Measurements from ENCODE around the gene ADAMTS3. TPM values are rescaled to one million over a fixed set of nuclear protein-coding genes. Genes with fewer than 3 reads are reported as not detected.

ADAMTS3 gene
- total and polyA plus RNA-seq, 2 donors (not counting 3 experiments of a cell fraction or from before 2014, with no cell fraction given): 0.37 to 1.3 TPM

DNA sequence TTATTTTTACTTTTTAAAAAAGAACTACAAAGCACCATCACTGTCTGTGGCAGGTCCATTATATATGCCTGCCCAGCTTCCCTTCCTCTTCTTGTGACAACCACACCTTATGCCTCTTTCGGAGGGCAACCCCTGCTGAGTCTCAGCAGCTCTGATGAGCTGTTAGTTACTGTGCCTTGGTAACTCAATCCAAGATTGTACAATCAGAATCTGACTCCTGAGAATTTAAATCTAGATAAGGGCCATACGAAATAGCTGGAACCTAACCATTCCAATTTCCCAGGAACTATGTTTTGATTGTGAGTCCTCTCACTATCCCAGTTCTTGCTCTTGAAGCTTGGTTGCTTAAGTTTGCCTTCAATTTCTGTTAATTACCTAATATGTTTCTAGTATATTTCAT lies 61.9 kb downstream of the ADAMTS3 start:
- Histone ChIP-seq H3K4me2 (ENCODE audit: insufficient read depth, low read length) (no peak overlapping the region), H4K20me1 (replicated peaks; ENCODE audit: control insufficient read depth, extremely low read depth, insufficient read depth, low read length) (no peaks in the 10 kb centered on the region), H3K9me3 (replicated peaks; ENCODE audit: control insufficient read depth, insufficient read depth, low read length) (no peaks in the 10 kb centered on the region), H3K27ac (ENCODE audit: insufficient read depth, low read depth, low read length) (no peak overlapping the region), H3K79me2 (ENCODE audit: control insufficient read depth, insufficient read depth, low read length) (no peaks in the 10 kb centered on the region), H3K9me1 (replicated peaks; ENCODE audit: control insufficient read depth, extremely low read depth, insufficient read depth, low read length) (no peaks in the 10 kb centered on the region), H3K9ac (replicated peaks; ENCODE audit: extremely low read depth, insufficient read depth, low read length) (no peak overlapping the region), H3K4me3 (replicated peaks in 1 of 3; ENCODE audit: insufficient read depth in 1 of 3, low read depth in 1 of 3, low read length in 3 of 3) (no peak overlapping the region), H3K27me3 (ENCODE audit: control insufficient read depth in 2 of 2, insufficient read depth in 2 of 2, low read length in 2 of 2) (peaks cover 0 to 3% of the 10 kb centered on the region in 2 experiments), H3K4me1 (ENCODE audit: control insufficient read depth, extremely low read depth, insufficient read depth, low read length) (no peaks in the 10 kb centered on the region), H3K36me3 (ENCODE audit: control insufficient read depth in 2 of 2, extremely low read depth in 1 of 2, insufficient read depth in 2 of 2, low read length in 2 of 2) (no peaks in the 10 kb centered on the region), H2AFZ (ENCODE audit: low read depth, low read length) (no peak overlapping the region)
- DNase-seq (ENCODE audit: low read depth, low spot score) (no peak), FAIRE-seq (no peak)
- intact Hi-C loops (cut with micrococcal nuclease): no loop called here
- dilution Hi-C loops (cut with MboI; ENCODE audit: extremely low pct_ligation_motif_present, low sequenced_read_pairs): no loop called here
- POLR2A ChIA-PET: no interaction called here
- BruUV-seq (replicated peaks): no TSS peak
- CTCF ChIA-PET: interaction anchor here (0.7 to 3.7 kb wide), 2 partner anchors 12 to 514 kb away, joined by 3 to 72 read pairs; no protein-coding TSS in a partner anchor
- TF ChIP-seq JUN (IDR thresholded peaks at IDR 0.05; ENCODE audit: borderline replicate concordance, insufficient read depth, insufficient read length, low read depth) (no peak), FOS (IDR thresholded peaks at IDR 0.05; ENCODE audit: borderline replicate concordance, insufficient read depth, low read length) (no peak), GATA2 (IDR thresholded peaks at IDR 0.05; ENCODE audit: insufficient read depth, insufficient read length, low read depth, low read length) (no peak), POLR2AphosphoS5 (IDR thresholded peaks at IDR 0.05; ENCODE audit: insufficient read depth, low read depth, low read length) (no peak), EZH2 (IDR thresholded peaks at IDR 0.05; ENCODE audit: borderline replicate concordance, low read depth, low read length, severe bottlenecking) (no peak)
- TF ChIP-seq, protein P1, sequence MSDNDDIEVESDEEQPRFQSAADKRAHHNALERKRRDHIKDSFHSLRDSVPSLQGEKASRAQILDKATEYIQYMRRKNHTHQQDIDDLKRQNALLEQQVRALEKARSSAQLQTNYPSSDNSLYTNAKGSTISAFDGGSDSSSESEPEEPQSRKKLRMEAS (IDR thresholded peaks at IDR 0.05; ENCODE audit: insufficient read depth, insufficient read length): no peak

DNA sequence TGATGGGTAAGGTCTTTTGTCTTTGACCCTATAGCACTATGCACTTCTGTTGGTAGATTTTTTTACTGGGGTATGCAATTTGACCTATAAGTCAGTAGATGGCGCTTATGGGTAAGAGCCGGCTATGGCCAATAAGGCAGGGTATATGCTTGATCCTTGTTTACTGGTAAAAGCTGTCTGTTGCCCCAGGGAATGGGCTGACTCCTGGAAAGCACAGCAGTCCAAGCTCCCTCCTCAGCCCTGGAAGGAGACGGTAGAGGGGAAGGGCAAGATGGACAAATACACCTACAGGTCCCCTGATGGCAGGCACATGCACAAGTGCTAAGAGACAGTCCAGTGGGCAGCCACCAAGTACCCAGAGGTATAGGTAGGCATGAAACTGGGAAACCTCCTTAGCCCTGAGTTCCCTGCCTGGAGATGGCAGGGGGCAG lies 63.7 kb downstream of the ADAMTS3 start:
- no peak overlapping the region for H3K4me3 ChIP-seq (replicated peaks in 1 of 3; ENCODE audit: insufficient read depth in 1 of 3, low read depth in 1 of 3, low read length in 3 of 3)
- H4K20me1 ChIP-seq (replicated peaks; ENCODE audit: control insufficient read depth, extremely low read depth, insufficient read depth, low read length): no peaks in the 10 kb centered on the region
- no TSS peak for BruUV-seq (replicated peaks)
- peak; percentile 52 for DNase-seq (ENCODE audit: low read depth, low spot score)
- POLR2A ChIA-PET: no interaction called here
- H3K36me3 ChIP-seq (ENCODE audit: control insufficient read depth in 2 of 2, extremely low read depth in 1 of 2, insufficient read depth in 2 of 2, low read length in 2 of 2): no peaks in the 10 kb centered on the region
- H3K9ac ChIP-seq (replicated peaks; ENCODE audit: extremely low read depth, insufficient read depth, low read length): no peak overlapping the region
- TF ChIP-seq, protein P2, sequence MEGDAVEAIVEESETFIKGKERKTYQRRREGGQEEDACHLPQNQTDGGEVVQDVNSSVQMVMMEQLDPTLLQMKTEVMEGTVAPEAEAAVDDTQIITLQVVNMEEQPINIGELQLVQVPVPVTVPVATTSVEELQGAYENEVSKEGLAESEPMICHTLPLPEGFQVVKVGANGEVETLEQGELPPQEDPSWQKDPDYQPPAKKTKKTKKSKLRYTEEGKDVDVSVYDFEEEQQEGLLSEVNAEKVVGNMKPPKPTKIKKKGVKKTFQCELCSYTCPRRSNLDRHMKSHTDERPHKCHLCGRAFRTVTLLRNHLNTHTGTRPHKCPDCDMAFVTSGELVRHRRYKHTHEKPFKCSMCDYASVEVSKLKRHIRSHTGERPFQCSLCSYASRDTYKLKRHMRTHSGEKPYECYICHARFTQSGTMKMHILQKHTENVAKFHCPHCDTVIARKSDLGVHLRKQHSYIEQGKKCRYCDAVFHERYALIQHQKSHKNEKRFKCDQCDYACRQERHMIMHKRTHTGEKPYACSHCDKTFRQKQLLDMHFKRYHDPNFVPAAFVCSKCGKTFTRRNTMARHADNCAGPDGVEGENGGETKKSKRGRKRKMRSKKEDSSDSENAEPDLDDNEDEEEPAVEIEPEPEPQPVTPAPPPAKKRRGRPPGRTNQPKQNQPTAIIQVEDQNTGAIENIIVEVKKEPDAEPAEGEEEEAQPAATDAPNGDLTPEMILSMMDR (IDR thresholded peaks at IDR 0.05; ENCODE audit: extremely low read depth in 1 of 2, insufficient read depth in 1 of 2, low read depth in 1 of 2, low read length in 2 of 2): peak; percentile 58 to 75
- TF ChIP-seq POLR2A (IDR thresholded peaks at IDR 0.05; ENCODE audit: low read depth, low read length) (no peak), POLR2AphosphoS5 (IDR thresholded peaks at IDR 0.05; ENCODE audit: insufficient read depth, low read depth, low read length) (no peak), GATA2 (IDR thresholded peaks at IDR 0.05; ENCODE audit: insufficient read depth, insufficient read length, low read depth, low read length) (no peak)
- TF ChIP-seq, protein P1 (IDR thresholded peaks at IDR 0.05; ENCODE audit: insufficient read depth, insufficient read length): no peak
- intact Hi-C loops (cut with micrococcal nuclease): loop anchor here (1.0 kb wide), 3 partner anchors 197 to 514 kb away; no protein-coding TSS in a partner anchor
- dilution Hi-C loops (cut with MboI; ENCODE audit: extremely low pct_ligation_motif_present, low sequenced_read_pairs): no loop called here
- H3K9me3 ChIP-seq (replicated peaks; ENCODE audit: control insufficient read depth, insufficient read depth, low read length): no peaks in the 10 kb centered on the region
- no peaks in the 10 kb centered on the region for H3K9me1 ChIP-seq (replicated peaks; ENCODE audit: control insufficient read depth, extremely low read depth, insufficient read depth, low read length)
- H3K27ac ChIP-seq (ENCODE audit: insufficient read depth, low read depth, low read length): no peak overlapping the region
- no peak overlapping the region for H2AFZ ChIP-seq (ENCODE audit: low read depth, low read length)
- no peak for FAIRE-seq
- no peaks in the 10 kb centered on the region for H3K79me2 ChIP-seq (ENCODE audit: control insufficient read depth, insufficient read depth, low read length)
- H3K4me2 ChIP-seq (ENCODE audit: insufficient read depth, low read length): no peak overlapping the region
- CTCF ChIA-PET: interaction anchor here (0.5 to 3.7 kb wide), 29 partner anchors 8 to 941 kb away, joined by 3 to 72 read pairs (median 4); no protein-coding TSS in a partner anchor
- peaks cover 0 to 3% of the 10 kb centered on the region in 2 experiments for H3K27me3 ChIP-seq (ENCODE audit: control insufficient read depth in 2 of 2, insufficient read depth in 2 of 2, low read length in 2 of 2)
- no peaks in the 10 kb centered on the region for H3K4me1 ChIP-seq (ENCODE audit: control insufficient read depth, extremely low read depth, insufficient read depth, low read length)
